MM.1S (cell line): ENCODE data around the gene TIAM1.

ENCODE experiments used
- CTCF ChIP-seq: fragments of 300-600 bp; sonication (generic); IDR thresholded peaks from 2 replicates; pipeline ENCODE4 v1.5.1; 2016; ENCODE audit warnings: antibody characterized with exemption, low read length, mixed read lengths
- EZH2 ChIP-seq: fragments of 300-600 bp; sonication (generic); optimal IDR thresholded peaks from 2 replicates; pipeline ENCODE3; 2017; ENCODE audit warnings: low read depth, mild to moderate bottlenecking, antibody characterized with exemption, low read length, mixed read lengths

- TF ChIP-seq CTCF: no peak
- TF ChIP-seq EZH2: no peak
Observed at GRCh38 chr21:31299291-31300147, 44.5 kb downstream of the TIAM1 start.
